Ramos (cell line): ENCODE measurements around the gene GBF1.

ENCODE experiments used
- in situ Hi-C: fragments of 300-500 bp; cut with MboI; formaldehyde crosslinking; loops from one replicate; pipeline ENCODE4 v1.14.3; 2022; ENCODE audit warnings: low sequenced_read_pairs; ENCODE audit not compliant: unreplicated experiment

GBF1 gene

GRCh38 chr10:102326031-102326430, 80.7 kb downstream of the GBF1 start:
- in situ Hi-C loops = no loop called here

GRCh38 chr10:102327002-102327401, 81.7 kb downstream of the GBF1 start:
- in situ Hi-C loops = no loop called here

- in situ Hi-C loops = no loop called here
Measured at GRCh38 chr10:102327641-102328040, 82.3 kb downstream of the GBF1 start.

- in situ Hi-C loops = no loop called here
Measured at GRCh38 chr10:102332772-102333171, 87.4 kb downstream of the GBF1 start.

- in situ Hi-C loops = no loop called here
Measured at GRCh38 chr10:102334101-102334500, 88.8 kb downstream of the GBF1 start.

- in situ Hi-C loops = no loop called here
Measured at GRCh38 chr10:102335184-102335583, 89.9 kb downstream of the GBF1 start.

GRCh38 chr10:102341038-102341688, 95.8 kb downstream of the GBF1 start:
- in situ Hi-C loops = no loop called here

GRCh38 chr10:102342458-102342857, 97.1 kb downstream of the GBF1 start:
- in situ Hi-C loops = no loop called here

- in situ Hi-C loops = no loop called here
Measured at GRCh38 chr10:102342958-102343357, 97.6 kb downstream of the GBF1 start.

- in situ Hi-C loops = no loop called here
Measured at GRCh38 chr10:102344067-102344466, 98.7 kb downstream of the GBF1 start.

- in situ Hi-C loops = no loop called here
Measured at GRCh38 chr10:102347236-102347828, 102.0 kb downstream of the GBF1 start.

- in situ Hi-C loops = loop anchor here (5.0 kb wide), 1 partner anchor 125 kb away; the partner anchor contains the start of gene ELOVL3
Measured at GRCh38 chr10:102352066-102352715, 106.9 kb downstream of the GBF1 start.

GRCh38 chr10:102354451-102354850, 109.1 kb downstream of the GBF1 start:
- in situ Hi-C loops = loop anchor here (5.0 kb wide), 1 partner anchor 127 kb away; the partner anchor contains the start of gene ELOVL3

- in situ Hi-C loops = no loop called here
Measured at GRCh38 chr10:102358712-102359382, 113.5 kb downstream of the GBF1 start.

- in situ Hi-C loops = no loop called here
Measured at GRCh38 chr10:102367441-102367840, 122.1 kb downstream of the GBF1 start.

GRCh38 chr10:102368077-102368476, 122.7 kb downstream of the GBF1 start:
- in situ Hi-C loops = no loop called here

GRCh38 chr10:102371295-102371694, 126.0 kb downstream of the GBF1 start:
- in situ Hi-C loops = no loop called here

- in situ Hi-C loops = no loop called here
Measured at GRCh38 chr10:102375250-102375649, 129.9 kb downstream of the GBF1 start.

- in situ Hi-C loops = no loop called here
Measured at GRCh38 chr10:102375867-102376266, 130.5 kb downstream of the GBF1 start.

GRCh38 chr10:102376901-102377300, 131.6 kb downstream of the GBF1 start:
- in situ Hi-C loops = no loop called here

GRCh38 chr10:102379383-102379782, 134.1 kb downstream of the GBF1 start:
- in situ Hi-C loops = no loop called here
